Measurements from ENCODE around the gene NDUFAF8.

DNA sequence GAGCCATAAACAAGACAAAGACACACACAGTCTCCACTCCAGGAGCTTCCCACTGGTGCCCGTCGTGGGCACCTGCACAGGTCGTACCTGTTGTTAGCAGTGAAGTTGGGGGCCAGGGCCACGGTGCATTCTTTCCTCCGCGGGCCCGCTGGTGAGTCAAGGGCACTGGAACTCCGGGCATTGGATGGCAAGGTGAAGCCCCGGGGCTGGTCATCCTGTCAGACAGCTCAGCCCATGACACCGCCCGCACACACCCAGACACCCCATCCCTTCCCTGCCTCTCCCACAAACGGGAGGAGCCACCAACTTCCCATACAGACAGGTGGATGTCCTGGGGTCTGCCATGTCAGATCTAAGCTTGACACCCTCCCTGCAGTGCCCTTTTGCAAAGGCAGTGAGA, 32.5 kb upstream of the NDUFAF8 start:
- no peak for TF ChIP-seq EZH2 (IDR thresholded peaks at IDR 0.05; ENCODE audit: borderline replicate concordance, low read depth, low read length, poor library complexity, severe bottlenecking)
- TF ChIP-seq, protein P1, sequence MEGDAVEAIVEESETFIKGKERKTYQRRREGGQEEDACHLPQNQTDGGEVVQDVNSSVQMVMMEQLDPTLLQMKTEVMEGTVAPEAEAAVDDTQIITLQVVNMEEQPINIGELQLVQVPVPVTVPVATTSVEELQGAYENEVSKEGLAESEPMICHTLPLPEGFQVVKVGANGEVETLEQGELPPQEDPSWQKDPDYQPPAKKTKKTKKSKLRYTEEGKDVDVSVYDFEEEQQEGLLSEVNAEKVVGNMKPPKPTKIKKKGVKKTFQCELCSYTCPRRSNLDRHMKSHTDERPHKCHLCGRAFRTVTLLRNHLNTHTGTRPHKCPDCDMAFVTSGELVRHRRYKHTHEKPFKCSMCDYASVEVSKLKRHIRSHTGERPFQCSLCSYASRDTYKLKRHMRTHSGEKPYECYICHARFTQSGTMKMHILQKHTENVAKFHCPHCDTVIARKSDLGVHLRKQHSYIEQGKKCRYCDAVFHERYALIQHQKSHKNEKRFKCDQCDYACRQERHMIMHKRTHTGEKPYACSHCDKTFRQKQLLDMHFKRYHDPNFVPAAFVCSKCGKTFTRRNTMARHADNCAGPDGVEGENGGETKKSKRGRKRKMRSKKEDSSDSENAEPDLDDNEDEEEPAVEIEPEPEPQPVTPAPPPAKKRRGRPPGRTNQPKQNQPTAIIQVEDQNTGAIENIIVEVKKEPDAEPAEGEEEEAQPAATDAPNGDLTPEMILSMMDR (conservative IDR thresholded peaks at IDR 0.05; ENCODE audit: low read depth, low read length) = no peak
